H1 (cell line): ENCODE results near the gene ARL2BP.
"Not testable (repeated sequence)": the region's sequence is repeated elsewhere in the genome, so short reads cannot be mapped to it uniquely, and the experiment has no call there.

ENCODE experiments used
- BRCA1 ChIP-seq: IDR thresholded peaks from 2 replicates; pipeline ENCODE4 v1.6.1; 2012; ENCODE audit warnings: low read depth, low read length, improper control_type of control experiment
- CHD1 ChIP-seq: IDR thresholded peaks from 2 replicates; pipeline ENCODE4 v1.6.1; 2012; ENCODE audit warnings: low read depth, low read length, improper control_type of control experiment
- CREB1 ChIP-seq: IDR thresholded peaks from 2 replicates; pipeline ENCODE4 v1.6.1; 2012; ENCODE audit warnings: inconsistent platforms
- EP300 ChIP-seq, 2 experiments: IDR thresholded peaks; 1 replicate in 1 of 2; 2 replicates in 1 of 2; pipeline ENCODE4 v1.6.1; 2011 to 2012; ENCODE audit warnings: low read depth in 2 of 2, low read length in 2 of 2, mild to moderate bottlenecking in 2 of 2, borderline replicate concordance in 1 of 2, inconsistent platforms in 1 of 2, moderate library complexity in 1 of 2
- POLR2A ChIP-seq, 2 experiments: IDR thresholded peaks; 1 replicate in 1 of 2; 2 replicates in 1 of 2; pipeline ENCODE4 v1.6.1; 2011; ENCODE audit warnings: low read depth in 2 of 2, low read length in 2 of 2, mild to moderate bottlenecking in 2 of 2; ENCODE audit errors: control extremely low read depth in 1 of 2
- RXRA ChIP-seq: IDR thresholded peaks from 2 replicates; pipeline ENCODE4 v1.6.1; 2011; ENCODE audit warnings: low read depth, mild to moderate bottlenecking, low read length, moderate library complexity; ENCODE audit not compliant: insufficient read depth
- YY1 ChIP-seq: IDR thresholded peaks from 2 replicates; pipeline ENCODE4 v1.6.1; 2011; ENCODE audit warnings: low read depth, mild to moderate bottlenecking, low read length
- TF ChIP-seq, protein P1 (sequence below): IDR thresholded peaks from 2 replicates; pipeline ENCODE4 v1.6.1; 2011; ENCODE audit warnings: low read length, improper control_type of control experiment
- TF ChIP-seq, protein P2 (sequence below), 3 experiments: IDR thresholded peaks; 1 replicate in 2 of 3; 2 replicates in 1 of 3; pipeline versions ENCODE4 v1.5.1 to v1.6.1; 2011; ENCODE audit warnings: low read length in 3 of 3, mild to moderate bottlenecking in 3 of 3, inconsistent platforms in 2 of 3, low read depth in 1 of 3, moderate library complexity in 1 of 3; ENCODE audit not compliant: insufficient read depth in 1 of 3; ENCODE audit errors: control extremely low read depth in 1 of 3
- TF ChIP-seq, protein P3 (sequence below): IDR thresholded peaks from 2 replicates; pipeline ENCODE4 v1.6.1; 2012; ENCODE audit warnings: inconsistent platforms

DNA sequence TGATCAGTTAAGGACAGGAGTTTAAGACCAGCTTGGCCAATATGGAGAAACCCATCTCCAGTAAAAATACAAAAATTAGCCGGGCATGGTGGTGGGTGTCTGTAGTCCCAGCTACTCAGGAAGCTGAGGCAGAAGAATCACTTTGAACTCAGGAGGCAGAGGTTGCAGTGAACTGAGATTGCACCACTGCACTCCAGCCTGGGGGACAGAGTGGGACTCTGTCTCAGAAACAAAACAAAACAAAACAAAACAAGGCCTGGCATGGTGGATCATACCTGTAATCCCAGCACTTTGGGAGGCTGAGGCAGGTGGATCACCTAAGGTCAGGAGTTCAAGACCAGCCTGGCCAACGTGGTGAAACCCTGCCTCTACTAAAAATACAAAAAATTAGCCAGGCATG, 22.3 kb downstream of the ARL2BP start:
- TF ChIP-seq, protein P1, sequence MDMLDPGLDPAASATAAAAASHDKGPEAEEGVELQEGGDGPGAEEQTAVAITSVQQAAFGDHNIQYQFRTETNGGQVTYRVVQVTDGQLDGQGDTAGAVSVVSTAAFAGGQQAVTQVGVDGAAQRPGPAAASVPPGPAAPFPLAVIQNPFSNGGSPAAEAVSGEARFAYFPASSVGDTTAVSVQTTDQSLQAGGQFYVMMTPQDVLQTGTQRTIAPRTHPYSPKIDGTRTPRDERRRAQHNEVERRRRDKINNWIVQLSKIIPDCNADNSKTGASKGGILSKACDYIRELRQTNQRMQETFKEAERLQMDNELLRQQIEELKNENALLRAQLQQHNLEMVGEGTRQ = not testable (repeated sequence)
- not testable (repeated sequence) for TF ChIP-seq YY1; RXRA; CHD1; POLR2A (IDR thresholded peaks at IDR 0.05; ENCODE audit: control extremely low read depth in 1 of 2, low read depth in 2 of 2, low read length in 2 of 2); BRCA1; EP300 (IDR thresholded peaks at IDR 0.05; ENCODE audit: borderline replicate concordance in 1 of 2, low read depth in 2 of 2, low read length in 2 of 2); CREB1
- TF ChIP-seq, protein P2, sequence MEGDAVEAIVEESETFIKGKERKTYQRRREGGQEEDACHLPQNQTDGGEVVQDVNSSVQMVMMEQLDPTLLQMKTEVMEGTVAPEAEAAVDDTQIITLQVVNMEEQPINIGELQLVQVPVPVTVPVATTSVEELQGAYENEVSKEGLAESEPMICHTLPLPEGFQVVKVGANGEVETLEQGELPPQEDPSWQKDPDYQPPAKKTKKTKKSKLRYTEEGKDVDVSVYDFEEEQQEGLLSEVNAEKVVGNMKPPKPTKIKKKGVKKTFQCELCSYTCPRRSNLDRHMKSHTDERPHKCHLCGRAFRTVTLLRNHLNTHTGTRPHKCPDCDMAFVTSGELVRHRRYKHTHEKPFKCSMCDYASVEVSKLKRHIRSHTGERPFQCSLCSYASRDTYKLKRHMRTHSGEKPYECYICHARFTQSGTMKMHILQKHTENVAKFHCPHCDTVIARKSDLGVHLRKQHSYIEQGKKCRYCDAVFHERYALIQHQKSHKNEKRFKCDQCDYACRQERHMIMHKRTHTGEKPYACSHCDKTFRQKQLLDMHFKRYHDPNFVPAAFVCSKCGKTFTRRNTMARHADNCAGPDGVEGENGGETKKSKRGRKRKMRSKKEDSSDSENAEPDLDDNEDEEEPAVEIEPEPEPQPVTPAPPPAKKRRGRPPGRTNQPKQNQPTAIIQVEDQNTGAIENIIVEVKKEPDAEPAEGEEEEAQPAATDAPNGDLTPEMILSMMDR (IDR thresholded peaks at IDR 0.05; ENCODE audit: control extremely low read depth in 1 of 3, insufficient read depth in 1 of 3, low read depth in 1 of 3, low read length in 3 of 3) = not testable (repeated sequence)
- TF ChIP-seq, protein P3, sequence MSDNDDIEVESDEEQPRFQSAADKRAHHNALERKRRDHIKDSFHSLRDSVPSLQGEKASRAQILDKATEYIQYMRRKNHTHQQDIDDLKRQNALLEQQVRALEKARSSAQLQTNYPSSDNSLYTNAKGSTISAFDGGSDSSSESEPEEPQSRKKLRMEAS = not testable (repeated sequence)
